Natural killer cell (primary cell): Measurements from ENCODE around the gene PRSS50. TPM values are rescaled to one million over a fixed set of nuclear protein-coding genes. Genes with fewer than 3 reads are reported as not detected.

Experiments
- ATAC-seq, 3 donors: fragments of 150-1000 bp in 2 of 3; fragments of 200-7000 bp in 1 of 3; cut with Tn5 transposase; 1 replicate in 1 of 3; 2 replicates in 2 of 3; pipeline ENCODE4 v1.10.0; 2021; ENCODE audit warnings: mild to moderate bottlenecking in 2 of 3, moderate library complexity in 2 of 3
- DNase-seq, 2 donors: peaks; one replicate each; pipeline versions ENCODE4 v3.0.0 to v3.0.0-alpha.2; 2013 to 2021; ENCODE audit warnings: mixed read lengths in 1 of 2
- H3K27ac ChIP-seq: one replicate; pipeline ENCODE4 v1.5.1; 2013; ENCODE audit warnings: mild to moderate bottlenecking, low read length
- H3K27me3 ChIP-seq: one replicate; pipeline ENCODE4 v1.6.1; 2013; ENCODE audit warnings: low read length; ENCODE audit not compliant: control insufficient read depth, insufficient read depth
- H3K36me3 ChIP-seq: one replicate; pipeline ENCODE4 v1.6.1; 2013; ENCODE audit warnings: low read length; ENCODE audit not compliant: control insufficient read depth, insufficient read depth
- H3K4me1 ChIP-seq: one replicate; pipeline ENCODE4 v1.6.1; 2013; ENCODE audit warnings: low read length; ENCODE audit not compliant: control insufficient read depth, insufficient read depth
- H3K4me3 ChIP-seq: one replicate; pipeline ENCODE4 v1.5.1; 2013; ENCODE audit warnings: low read length
- H3K9me3 ChIP-seq: one replicate; pipeline ENCODE4 v1.6.1; 2013; ENCODE audit warnings: low read length; ENCODE audit not compliant: control insufficient read depth, insufficient read depth
- H3K27ac Mint-ChIP-seq, 2 donors: one replicate each; pipeline ENCODE4 v1.8.0; 2022; ENCODE audit warnings: mild to moderate bottlenecking in 2 of 2, mixed read lengths in 2 of 2, moderate library complexity in 1 of 2
- H3K27me3 Mint-ChIP-seq, 2 donors: one replicate each; pipeline ENCODE4 v1.8.0; 2022; ENCODE audit warnings: low read depth in 2 of 2, mixed read lengths in 2 of 2
- H3K36me3 Mint-ChIP-seq: one replicate; pipeline ENCODE4 v1.8.0; 2022; ENCODE audit warnings: mixed read lengths
- H3K4me1 Mint-ChIP-seq, 2 donors: one replicate each; pipeline ENCODE4 v1.8.0; 2022; ENCODE audit warnings: mixed read lengths in 2 of 2
- H3K4me3 Mint-ChIP-seq: one replicate; pipeline ENCODE4 v1.8.0; 2022; ENCODE audit warnings: mild to moderate bottlenecking, moderate library complexity, mixed read lengths
- H3K9me3 Mint-ChIP-seq, 2 donors: one replicate each; pipeline ENCODE4 v1.8.0; 2022; ENCODE audit warnings: mixed read lengths in 2 of 2
- CTCF ChIP-seq: fragments of 200-600 bp; IDR thresholded peaks from one replicate; pipeline ENCODE4 v1.8.0; 2022; ENCODE audit warnings: antibody characterized with exemption
- WGBS: methylation state at CpG from one replicate; pipeline ENCODE4 v1.1.7; 2013; ENCODE audit warnings: missing lambda C conversion rate; ENCODE audit not compliant: insufficient coverage; 5-methylcytosine and 5-hydroxymethylcytosine counted together
- intact Hi-C: fragments of 100-400 bp; cut with micrococcal nuclease; formaldehyde crosslinking; loops from one replicate; pipeline ENCODE4 v1.14.2; 2022
- total RNA-seq, 4 donors: library from RNA; stranded (reverse); fragments of 120-200 nt in 1 of 4; gene quantifications; one replicate each; pipeline versions ENCODE4 v1.2.3 to v1.2.4, GENCODE V29; 2013 to 2022

The PRSS50 gene
- total RNA-seq, 3 donors from 2014 or later (not counting 1 experiment from before 2014, with no cell fraction given) = 0.16 TPM; not detected in 2

DNA sequence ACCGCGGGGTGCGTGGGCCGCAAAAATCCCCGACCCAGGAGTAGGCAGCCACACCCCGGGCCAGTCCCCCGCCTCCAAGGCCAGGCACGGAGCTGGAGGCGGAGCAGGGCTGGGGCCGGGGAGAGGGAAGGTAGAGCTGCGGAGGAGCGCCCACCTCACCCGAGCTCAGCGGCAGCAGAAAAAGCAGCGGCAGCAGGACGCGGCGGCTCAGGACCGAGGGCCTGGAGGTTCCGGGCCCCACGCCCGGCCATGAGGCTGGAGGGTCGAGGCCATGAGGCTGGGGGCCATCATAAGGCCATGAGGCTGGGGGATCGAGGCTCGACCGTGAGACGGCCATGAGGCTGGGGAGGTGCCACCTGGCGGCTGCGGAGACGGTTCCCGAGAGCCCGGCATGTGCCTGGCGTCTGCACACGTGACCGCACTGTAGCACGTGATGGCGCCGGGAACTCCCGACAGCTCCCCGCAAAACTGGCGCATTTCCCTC, 32.9 kb upstream of the PRSS50 start:
- H3K9me3 ChIP-seq = no peaks in the 10 kb centered on the region
- WGBS = 96% methylated on average over 41 of the region's 41 CpGs
- ATAC-seq = no peak
- intact Hi-C loops = no loop called here
- no peak for DNase-seq
- no peak overlapping the region for H3K4me3 Mint-ChIP-seq
- H3K36me3 ChIP-seq = no peaks in the 10 kb centered on the region
- no peak overlapping the region for H3K27ac Mint-ChIP-seq
- H3K27me3 Mint-ChIP-seq = peaks cover 3 to 5% of the 10 kb centered on the region in 2 donors
- H3K27ac ChIP-seq = no peak overlapping the region
- H3K27me3 ChIP-seq = no peaks in the 10 kb centered on the region
- no peaks in the 10 kb centered on the region for H3K4me1 Mint-ChIP-seq
- H3K9me3 Mint-ChIP-seq = no peaks in the 10 kb centered on the region
- no peaks in the 10 kb centered on the region for H3K4me1 ChIP-seq
- no peak overlapping the region for H3K4me3 ChIP-seq
- H3K36me3 Mint-ChIP-seq = no peaks in the 10 kb centered on the region
- TF ChIP-seq CTCF = no peak

- no peak overlapping the region for H3K4me3 Mint-ChIP-seq
- intact Hi-C loops = no loop called here
- no peak overlapping the region for H3K27ac Mint-ChIP-seq
- no peak for ATAC-seq
- no peaks in the 10 kb centered on the region for H3K9me3 Mint-ChIP-seq
- H3K36me3 Mint-ChIP-seq = no peaks in the 10 kb centered on the region
- H3K27ac ChIP-seq = no peak overlapping the region
- no peak overlapping the region for H3K4me3 ChIP-seq
- no peaks in the 10 kb centered on the region for H3K36me3 ChIP-seq
- no peaks in the 10 kb centered on the region for H3K27me3 ChIP-seq
- no peaks in the 10 kb centered on the region for H3K9me3 ChIP-seq
- DNase-seq = no peak
- H3K27me3 Mint-ChIP-seq = peaks cover 5 to 8% of the 10 kb centered on the region in 2 donors
- H3K4me1 ChIP-seq = no peaks in the 10 kb centered on the region
- no peak for TF ChIP-seq CTCF
- H3K4me1 Mint-ChIP-seq = no peaks in the 10 kb centered on the region
- WGBS = 71% methylated on average over 4 of the region's 4 CpGs
Observed at GRCh38 chr3:46749129-46749528, 31.5 kb upstream of the PRSS50 start.

GRCh38 chr3:46748170-46748569, 30.5 kb upstream of the PRSS50 start:
- H3K4me3 ChIP-seq = no peak overlapping the region
- Mint-ChIP-seq H3K27ac (no peak overlapping the region), H3K9me3 (no peaks in the 10 kb centered on the region), H3K4me1 (no peaks in the 10 kb centered on the region), H3K36me3 (no peaks in the 10 kb centered on the region), H3K4me3 (no peak overlapping the region), H3K27me3 (peaks cover 3 to 8% of the 10 kb centered on the region in 2 donors)
- WGBS = 88% methylated on average over 2 of the region's 2 CpGs
- H3K9me3 ChIP-seq = no peaks in the 10 kb centered on the region
- no peak for DNase-seq
- H3K4me1 ChIP-seq = no peaks in the 10 kb centered on the region
- no peak overlapping the region for H3K27ac ChIP-seq
- TF ChIP-seq CTCF = no peak
- H3K27me3 ChIP-seq = no peaks in the 10 kb centered on the region
- no peak for ATAC-seq
- intact Hi-C loops = no loop called here
- no peaks in the 10 kb centered on the region for H3K36me3 ChIP-seq

GRCh38 chr3:46746711-46747110, 29.0 kb upstream of the PRSS50 start:
- H3K9me3 ChIP-seq = no peaks in the 10 kb centered on the region
- no peak for ATAC-seq
- Mint-ChIP-seq H3K9me3 (no peaks in the 10 kb centered on the region), H3K4me1 (no peaks in the 10 kb centered on the region), H3K36me3 (no peaks in the 10 kb centered on the region), H3K27ac (no peak overlapping the region), H3K27me3 (peaks cover 3 to 8% of the 10 kb centered on the region in 2 donors), H3K4me3 (no peak overlapping the region)
- H3K27ac ChIP-seq = no peak overlapping the region
- no peak for DNase-seq
- intact Hi-C loops = no loop called here
- no peaks in the 10 kb centered on the region for H3K27me3 ChIP-seq
- no peaks in the 10 kb centered on the region for H3K36me3 ChIP-seq
- no peak for TF ChIP-seq CTCF
- no peaks in the 10 kb centered on the region for H3K4me1 ChIP-seq
- no peak overlapping the region for H3K4me3 ChIP-seq
